Measurements from ENCODE around the gene SCAMP2. TPM values are rescaled to one million over a fixed set of nuclear protein-coding genes. Genes with fewer than 3 reads are reported as not detected.

SCAMP2 gene
- total RNA-seq, 1 experiment from 2014 or later: 50.2 TPM

DNA sequence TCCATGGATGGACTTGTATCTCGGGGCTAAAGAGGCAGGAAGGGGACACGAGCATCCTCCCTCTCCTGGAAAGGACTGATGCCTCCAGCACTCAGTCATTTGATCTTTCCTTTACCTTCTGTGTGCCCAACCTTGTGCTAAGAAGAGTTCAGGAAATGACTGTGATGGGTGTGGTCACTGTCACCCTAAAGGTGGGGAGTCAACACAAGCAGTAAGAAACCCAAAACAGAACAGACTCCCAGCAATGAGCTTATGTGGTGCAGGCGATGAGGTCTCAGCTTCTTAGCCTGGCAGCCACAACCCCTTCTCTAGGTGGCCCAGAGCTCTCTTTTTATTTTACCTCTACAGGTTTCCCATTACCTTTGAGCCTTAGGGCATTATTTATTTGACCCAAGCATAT, 20.5 kb upstream of the SCAMP2 start:
- no peak overlapping the region for H3K27ac ChIP-seq (ENCODE audit: insufficient read length, low read depth, low read length)
- Mint-ChIP-seq H3K27ac (no peak overlapping the region), H3K4me1 (peaks cover 18% of the 10 kb centered on the region in 2 experiments), H3K9me3 (no peaks in the 10 kb centered on the region; a peak in 1 of 5 replicates), H3K36me3 (ENCODE audit: insufficient read depth in 1 of 3, low read depth in 3 of 3) (peaks cover 15 to 39% (median 39%) of the 10 kb centered on the region in 3 experiments; a peak in 6 of 7 replicates), H3K4me3 (no peak overlapping the region; a peak in 1 of 5 replicates), H3K27me3 (ENCODE audit: low read depth) (no peaks in the 10 kb centered on the region)
- H3K27me3 ChIP-seq (ENCODE audit: insufficient read depth, low read length): no peaks in the 10 kb centered on the region
- H3K23me2 ChIP-seq (ENCODE audit: insufficient read length, low read depth, low read length, poor library complexity, severe bottlenecking): peaks cover 11% of the 10 kb centered on the region
- H4K8ac ChIP-seq (replicated peaks; ENCODE audit: insufficient read length, low read depth, low read length): no peak overlapping the region
- no peak overlapping the region for H3T11ph ChIP-seq (ENCODE audit: low read length)
- no peaks in the 10 kb centered on the region for H3K79me1 ChIP-seq (ENCODE audit: insufficient read depth, low read depth, low read length, poor library complexity, severe bottlenecking)
- H4K20me1 ChIP-seq (ENCODE audit: control insufficient read depth, insufficient read depth, insufficient read length): no peaks in the 10 kb centered on the region
- H3K56ac ChIP-seq (ENCODE audit: insufficient read length, low read depth, low read length): no peak overlapping the region
- H4K5ac ChIP-seq (ENCODE audit: insufficient read length, low read depth, low read length): no peak overlapping the region
- no peak overlapping the region for H2BK120ac ChIP-seq (ENCODE audit: low read depth, low read length, poor library complexity, severe bottlenecking)
- no peak for DNase-seq
- no peak overlapping the region for H2BK15ac ChIP-seq (ENCODE audit: low read depth, low read length)
- H3K4me1 ChIP-seq (ENCODE audit: insufficient read depth, low read length): no peaks in the 10 kb centered on the region
- H2AFZ ChIP-seq (ENCODE audit: low read length): no peak overlapping the region
- no peak overlapping the region for H2AK5ac ChIP-seq (ENCODE audit: insufficient read length, low read length)
- H3K4me2 ChIP-seq (ENCODE audit: insufficient read depth, insufficient read length, low read length): no peak overlapping the region
- no peak overlapping the region for H3K14ac ChIP-seq (ENCODE audit: insufficient read depth, low read length)
- no peaks in the 10 kb centered on the region for H3K79me2 ChIP-seq (ENCODE audit: insufficient read depth, low read length)
- H3K18ac ChIP-seq (ENCODE audit: insufficient read length, low read depth, low read length): no peak overlapping the region
- TF ChIP-seq, protein P1, sequence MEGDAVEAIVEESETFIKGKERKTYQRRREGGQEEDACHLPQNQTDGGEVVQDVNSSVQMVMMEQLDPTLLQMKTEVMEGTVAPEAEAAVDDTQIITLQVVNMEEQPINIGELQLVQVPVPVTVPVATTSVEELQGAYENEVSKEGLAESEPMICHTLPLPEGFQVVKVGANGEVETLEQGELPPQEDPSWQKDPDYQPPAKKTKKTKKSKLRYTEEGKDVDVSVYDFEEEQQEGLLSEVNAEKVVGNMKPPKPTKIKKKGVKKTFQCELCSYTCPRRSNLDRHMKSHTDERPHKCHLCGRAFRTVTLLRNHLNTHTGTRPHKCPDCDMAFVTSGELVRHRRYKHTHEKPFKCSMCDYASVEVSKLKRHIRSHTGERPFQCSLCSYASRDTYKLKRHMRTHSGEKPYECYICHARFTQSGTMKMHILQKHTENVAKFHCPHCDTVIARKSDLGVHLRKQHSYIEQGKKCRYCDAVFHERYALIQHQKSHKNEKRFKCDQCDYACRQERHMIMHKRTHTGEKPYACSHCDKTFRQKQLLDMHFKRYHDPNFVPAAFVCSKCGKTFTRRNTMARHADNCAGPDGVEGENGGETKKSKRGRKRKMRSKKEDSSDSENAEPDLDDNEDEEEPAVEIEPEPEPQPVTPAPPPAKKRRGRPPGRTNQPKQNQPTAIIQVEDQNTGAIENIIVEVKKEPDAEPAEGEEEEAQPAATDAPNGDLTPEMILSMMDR (conservative IDR thresholded peaks at IDR 0.05): no peak
- H2BK5ac ChIP-seq (ENCODE audit: insufficient read length, low read length): no peak overlapping the region
- no peak overlapping the region for H2BK20ac ChIP-seq (ENCODE audit: low read depth, low read length, poor library complexity, severe bottlenecking)
- H3K9me3 ChIP-seq (ENCODE audit: control insufficient read depth, low read depth, low read length): no peaks in the 10 kb centered on the region
- no peak overlapping the region for H3K23ac ChIP-seq (ENCODE audit: insufficient read length, low read depth, low read length)
- no peak overlapping the region for H2BK12ac ChIP-seq (ENCODE audit: insufficient read length, low read depth, low read length)
- no peak overlapping the region for H3K4ac ChIP-seq (ENCODE audit: low read depth, low read length)
- no CpG with 5 or more reads among the region's 3 CpGs for WGBS (ENCODE audit: extremely low coverage, insufficient read length, low lambda C conversion rate)
- no peak overlapping the region for H3K9ac ChIP-seq (ENCODE audit: extremely low read depth, insufficient read length, low read length)
- H4K91ac ChIP-seq (ENCODE audit: insufficient read length, low read depth, low read length): no peak overlapping the region
